HS-27A (cell line): ENCODE results near the gene SAMM50.
"Not testable (repeated sequence)": the region's sequence is repeated elsewhere in the genome, so short reads cannot be mapped to it uniquely, and the experiment has no call there.

Experiments used
- DNase-seq: peaks from one replicate; pipeline ENCODE4 v3.0.0-alpha.2; 2012; ENCODE audit warnings: low read depth, missing footprints

Gene SAMM50

DNA sequence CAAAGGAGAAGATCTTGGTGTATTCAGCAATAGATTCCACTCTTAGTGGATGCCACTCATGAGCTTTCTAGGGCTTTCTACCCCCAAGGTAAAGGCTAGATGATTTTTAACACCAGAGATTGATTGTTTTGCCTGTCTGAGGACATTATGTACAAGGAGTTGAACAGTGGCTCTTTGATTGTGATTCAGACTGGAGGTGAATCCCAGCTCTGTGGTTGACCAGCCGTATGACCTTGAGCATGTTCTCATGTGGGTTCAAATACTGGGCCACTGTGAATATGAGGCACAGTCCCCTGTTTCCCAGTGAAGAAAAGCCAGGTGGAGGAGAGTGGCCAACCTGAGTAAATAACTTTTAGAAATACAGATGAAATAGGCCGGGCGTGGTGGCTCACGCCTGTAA lies 44.9 kb downstream of the SAMM50 start:
- no peak for DNase-seq

DNA sequence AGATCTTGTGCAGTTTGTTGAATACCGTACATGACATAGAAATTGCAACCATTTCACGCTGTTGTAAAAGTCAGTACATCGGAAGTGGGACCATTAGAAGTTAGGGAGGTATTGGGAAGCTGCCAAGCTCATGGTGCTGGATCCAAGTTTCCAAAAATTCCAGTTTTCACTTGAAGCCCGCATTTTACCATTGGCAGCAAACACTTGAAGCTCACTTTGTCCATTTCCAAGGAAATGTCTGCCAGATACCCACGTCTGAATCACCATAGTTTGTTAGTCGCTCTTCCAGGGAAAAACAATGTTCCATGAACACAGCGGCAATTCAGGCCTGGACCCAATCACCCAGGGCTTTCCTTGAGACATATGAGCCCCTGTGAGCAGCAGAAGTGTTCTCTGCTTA lies 46.3 kb downstream of the SAMM50 start:
- no peak for DNase-seq

DNA sequence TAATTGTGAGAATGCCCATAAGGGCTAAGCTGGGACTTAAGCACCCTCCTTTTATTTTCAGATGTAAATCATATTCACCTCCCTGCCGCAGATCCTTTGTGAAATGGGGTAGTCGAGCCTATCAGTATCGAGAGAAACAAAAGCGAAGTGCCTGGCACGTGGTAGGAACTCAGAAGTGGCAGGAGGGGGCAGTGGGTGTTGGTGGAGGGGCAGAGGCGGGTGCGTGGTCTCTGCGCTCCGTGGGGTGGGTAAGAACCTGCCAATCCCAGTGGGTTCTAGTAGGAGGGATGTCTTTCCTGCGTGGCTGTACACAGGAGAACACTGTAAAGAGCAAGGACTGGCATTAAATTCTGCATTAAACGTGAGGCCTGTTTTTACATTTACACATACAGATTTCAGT lies 47.1 kb downstream of the SAMM50 start:
- DNase-seq, result no peak

DNA sequence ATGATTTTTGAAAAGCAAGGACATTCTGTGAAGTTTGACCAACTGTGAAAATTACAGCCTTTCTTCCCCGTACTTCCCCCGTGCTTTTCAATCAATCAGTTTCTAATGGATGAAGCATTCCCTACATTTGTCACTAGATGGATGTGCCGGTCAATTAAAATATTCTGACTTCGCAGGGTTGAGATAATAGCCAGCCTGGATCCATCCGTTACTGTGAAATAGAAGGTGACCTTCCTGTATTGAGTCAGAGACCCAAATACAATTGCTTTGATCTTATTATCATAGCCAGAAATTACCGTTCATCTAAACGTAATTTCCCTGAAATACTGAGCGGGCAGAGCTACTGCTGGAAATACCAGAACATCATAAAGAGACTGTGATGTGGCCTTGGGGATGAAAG lies 47.8 kb downstream of the SAMM50 start:
- no peak for DNase-seq

- no peak for DNase-seq
These were observed 48.3 kb downstream of the SAMM50 start for GRCh38 chr22:44003405-44004103.

DNA sequence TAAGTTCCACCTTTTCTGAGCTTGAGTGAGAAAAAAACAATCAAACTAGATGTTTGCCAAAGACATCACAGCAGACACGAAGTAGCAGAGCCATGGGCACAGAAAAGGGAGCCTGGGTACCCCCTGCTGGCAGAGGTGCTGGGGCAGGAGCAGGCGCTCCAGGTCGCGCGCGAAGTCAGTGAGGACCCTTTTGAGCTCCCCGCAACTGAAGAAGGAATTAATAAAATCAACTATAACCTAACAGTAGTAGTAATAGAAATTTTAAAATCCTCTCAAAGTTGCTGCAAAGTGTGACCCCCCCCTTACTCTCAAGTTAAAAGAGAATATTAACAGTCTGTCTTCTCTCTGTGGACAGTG lies 48.8 kb downstream of the SAMM50 start:
- DNase-seq, result no peak

- no peak for DNase-seq
These were observed 50.3 kb downstream of the SAMM50 start for GRCh38 chr22:44005524-44005923.

DNA sequence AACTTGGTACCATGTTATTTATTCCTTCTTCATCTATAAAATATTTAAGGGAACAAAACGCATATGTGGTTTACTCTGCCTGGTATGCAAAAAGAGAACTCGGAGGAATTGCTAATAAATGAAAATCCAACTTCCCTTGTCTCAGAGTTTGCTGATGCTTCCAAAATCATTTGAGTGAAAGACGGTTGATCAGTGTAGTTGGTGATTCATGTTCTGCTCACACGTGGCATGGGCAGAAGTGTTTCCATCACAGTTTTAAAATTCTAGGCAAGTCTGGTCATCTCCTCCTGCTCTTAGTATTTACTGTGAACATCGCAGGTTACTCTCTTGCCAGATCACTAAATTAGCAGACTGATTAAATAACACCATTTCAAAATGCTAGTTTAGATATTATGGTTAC lies 56.9 kb downstream of the SAMM50 start:
- no peak for DNase-seq

DNA sequence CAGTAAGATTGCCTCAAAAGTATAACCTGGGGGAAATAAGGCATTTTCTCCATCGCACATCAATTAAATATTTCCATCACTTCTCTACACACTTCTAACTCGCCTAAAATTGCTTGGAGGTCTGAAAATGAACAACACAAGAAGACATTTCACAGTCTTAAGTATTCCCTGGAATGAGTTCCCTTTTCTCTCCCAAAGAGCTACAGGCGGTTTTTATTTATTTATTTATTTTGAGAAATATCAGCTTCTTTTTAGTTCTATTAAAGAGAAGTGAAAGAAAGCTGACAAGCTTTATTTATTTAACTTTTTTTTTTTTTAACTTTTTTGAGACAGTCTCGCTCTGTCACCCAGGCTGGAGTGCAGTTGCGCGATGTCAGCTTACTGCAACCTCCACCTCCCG lies 57.3 kb downstream of the SAMM50 start:
- no peak for DNase-seq

- DNase-seq, result no peak
These were observed 59.0 kb downstream of the SAMM50 start for GRCh38 chr22:44014241-44014640.

DNA sequence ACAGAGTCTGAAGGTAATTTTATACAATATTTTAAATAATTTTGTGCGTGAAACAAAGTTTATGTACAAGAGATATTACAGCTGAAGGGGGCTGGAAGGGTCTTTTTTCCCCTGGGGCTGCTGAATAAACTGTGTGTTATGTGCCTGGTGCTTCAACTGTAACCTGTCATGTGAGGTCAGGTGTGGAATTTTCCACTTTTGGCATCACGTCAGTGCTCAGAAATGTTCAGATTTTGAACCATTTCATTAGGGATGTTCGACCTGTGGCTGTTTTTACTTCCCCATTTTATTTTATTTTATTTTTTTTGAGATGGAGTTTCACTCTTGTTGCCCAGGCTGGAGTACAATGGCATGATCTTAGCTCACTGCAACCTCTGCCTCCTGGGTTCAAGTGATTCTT lies 61.3 kb downstream of the SAMM50 start:
- DNase-seq, result not testable (repeated sequence)

DNA sequence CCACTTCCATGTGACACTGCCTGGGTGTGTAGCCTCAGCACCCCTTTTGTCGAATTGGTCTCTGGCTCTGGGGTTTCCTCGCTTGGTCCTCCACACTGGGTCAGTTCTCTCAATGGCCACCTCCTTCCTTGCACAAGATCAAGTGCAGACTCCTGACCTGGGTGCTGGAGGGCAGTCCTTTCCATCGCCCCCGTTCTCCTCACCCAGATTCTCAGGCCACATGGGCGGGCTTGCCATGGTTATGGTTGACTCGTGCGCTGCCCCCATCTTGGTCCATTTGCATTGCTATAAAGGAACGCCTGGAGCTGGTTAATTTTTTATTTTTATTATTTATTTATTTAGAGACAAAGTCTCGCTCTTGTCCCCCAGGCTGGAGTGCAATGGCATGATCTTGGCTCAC lies 63.4 kb downstream of the SAMM50 start:
- DNase-seq, result no peak

- no peak for DNase-seq
These were observed 64.2 kb downstream of the SAMM50 start for GRCh38 chr22:44019416-44019815.

- no peak for DNase-seq
These were observed 64.6 kb downstream of the SAMM50 start for GRCh38 chr22:44019846-44020245.

DNA sequence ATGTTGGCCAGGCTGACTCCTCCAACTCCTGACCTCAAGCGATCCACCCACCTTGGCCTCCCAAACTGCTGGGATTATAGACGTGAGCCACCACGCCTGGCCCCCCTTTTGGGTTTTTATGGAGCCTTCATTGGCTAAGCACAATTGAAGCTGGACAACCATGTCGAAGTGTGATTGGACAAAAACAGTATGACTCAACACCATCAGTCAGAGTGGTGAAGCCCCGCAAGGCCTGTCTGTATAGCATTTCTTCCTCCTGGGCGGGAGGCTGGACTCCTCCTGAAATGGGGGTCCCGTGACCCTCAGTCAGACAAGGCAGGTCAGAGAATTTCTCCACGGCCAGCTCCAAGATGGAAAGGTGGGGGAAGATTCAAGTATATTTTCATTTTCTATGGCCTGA lies 65.7 kb downstream of the SAMM50 start:
- no peak for DNase-seq

DNA sequence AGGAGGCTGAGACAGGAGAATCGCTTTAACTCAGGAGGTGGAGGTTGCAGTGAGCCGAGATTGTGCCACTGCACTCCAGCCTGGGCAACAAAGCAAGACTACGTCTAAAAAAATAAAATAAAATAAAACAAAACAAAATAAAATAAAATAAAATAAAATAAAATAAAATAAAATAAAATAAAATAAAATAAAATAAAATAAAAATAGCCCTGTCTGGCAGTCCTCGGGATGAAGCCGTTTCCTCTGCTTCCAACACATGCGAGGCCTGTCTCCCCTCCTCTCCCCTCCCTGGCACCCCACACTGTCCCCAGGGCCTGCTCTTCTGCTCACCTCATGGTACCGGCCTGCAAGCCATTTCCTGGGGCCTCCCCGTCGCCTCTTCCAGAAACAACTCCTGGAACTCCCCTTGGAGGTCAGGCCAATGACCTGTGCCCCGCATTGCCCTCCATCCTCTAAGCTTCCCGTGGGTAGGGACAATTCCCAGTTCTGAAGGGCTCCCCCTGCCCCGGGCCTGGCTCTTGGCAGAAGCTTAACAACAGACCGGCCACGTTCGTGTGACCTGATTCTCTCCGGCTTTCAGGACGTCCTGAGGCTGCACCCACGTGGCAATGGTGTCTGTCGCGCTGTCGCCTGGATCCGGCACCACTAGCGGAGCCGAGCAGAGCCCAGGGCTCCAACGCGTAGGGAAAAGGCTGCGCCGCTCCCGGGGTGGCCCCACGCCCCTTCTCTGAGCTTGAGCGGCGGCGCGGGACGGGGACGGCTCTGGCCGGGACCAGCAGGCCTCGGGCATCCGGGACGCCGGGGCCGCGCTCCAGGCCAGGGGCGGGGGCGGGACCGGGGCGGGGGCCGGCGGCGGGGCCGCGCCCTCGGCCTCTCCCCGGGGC lies 68.4 kb downstream of the SAMM50 start:
- DNase-seq, result peak; percentile 31

- DNase-seq, result no peak
These were observed 69.2 kb downstream of the SAMM50 start, which contains the start of gene PARVB for GRCh38 chr22:44024288-44024921. PARVB (plus strand) TSS chr22:44024302; CDS start chr22:44024340, 38 bp downstream.

GRCh38 chr22:44025171-44026065 lies 70.2 kb downstream of the SAMM50 start:
- no peak for DNase-seq

GRCh38 chr22:44026066-44026629 lies 70.9 kb downstream of the SAMM50 start:
- no peak for DNase-seq

GRCh38 chr22:44026630-44027511 lies 71.6 kb downstream of the SAMM50 start:
- no peak for DNase-seq

GRCh38 chr22:44028091-44028490 lies 72.8 kb downstream of the SAMM50 start:
- no peak for DNase-seq
